HepG2 (cell line): ENCODE measurements around the gene CTNNA1. TPM values are rescaled to one million over a fixed set of nuclear protein-coding genes. Genes with fewer than 3 reads are reported as not detected.

Source experiments
- CBX5 ChIP-seq: sonication (generic); formaldehyde crosslinking; IDR thresholded peaks from 2 replicates; pipeline ENCODE4 v1.4.0; 2020; ENCODE audit warnings: missing genetic modification reagents, borderline replicate concordance
- ETS1 ChIP-seq: sonication (generic); formaldehyde crosslinking; IDR thresholded peaks from 2 replicates; pipeline ENCODE4 v1.4.0; 2020; ENCODE audit warnings: missing genetic modification reagents
- GATAD1 ChIP-seq: IDR thresholded peaks from 2 replicates; pipeline ENCODE4 v1.6.1; 2016; ENCODE audit warnings: missing genetic modification reagents, missing compliant biosample characterization
- HES4 ChIP-seq: sonication (generic); formaldehyde crosslinking; IDR thresholded peaks from 2 replicates; pipeline ENCODE4 v1.9.0; 2021; ENCODE audit warnings: mild to moderate bottlenecking, missing genetic modification reagents, borderline replicate concordance
- HMG20B ChIP-seq: conservative IDR thresholded peaks from 2 replicates; pipeline ENCODE4 v1.6.1; 2016; ENCODE audit warnings: missing genetic modification reagents, missing compliant biosample characterization
- HOMEZ ChIP-seq: IDR thresholded peaks from 2 replicates; pipeline ENCODE4 v1.6.1; 2016; ENCODE audit warnings: low read depth
- KDM2A ChIP-seq: sonication (generic); formaldehyde crosslinking; IDR thresholded peaks from 2 replicates; pipeline ENCODE4 v1.4.0; 2020; ENCODE audit warnings: low read depth, missing genetic modification reagents, borderline replicate concordance
- KLF13 ChIP-seq: sonication (generic); formaldehyde crosslinking; IDR thresholded peaks from 2 replicates; pipeline ENCODE4 v1.4.0; 2020; ENCODE audit warnings: mild to moderate bottlenecking, missing genetic modification reagents
- KLF15 ChIP-seq: sonication (generic); formaldehyde crosslinking; IDR thresholded peaks from 2 replicates; pipeline ENCODE4 v1.8.1; 2023; ENCODE audit warnings: borderline replicate concordance, mild to moderate bottlenecking, inconsistent platforms, missing genetic modification reagents, mixed read lengths
- MATR3 ChIP-seq: sonication (generic); formaldehyde crosslinking; IDR thresholded peaks from 2 replicates; pipeline ENCODE4 v1.4.0; 2020; ENCODE audit warnings: missing genetic modification reagents
- MED13 ChIP-seq: sonication (generic); formaldehyde crosslinking; IDR thresholded peaks from 2 replicates; pipeline ENCODE4 v1.5.0; 2020; ENCODE audit warnings: missing genetic modification reagents
- MLLT10 ChIP-seq: sonication (generic); formaldehyde crosslinking; IDR thresholded peaks from 2 replicates; pipeline ENCODE4 v1.4.0; 2020; ENCODE audit warnings: missing genetic modification reagents
- NFKB2 ChIP-seq: sonication (generic); formaldehyde crosslinking; IDR thresholded peaks from 2 replicates; pipeline ENCODE4 v1.4.0; 2020; ENCODE audit warnings: missing genetic modification reagents, borderline replicate concordance
- NR2F1 ChIP-seq, 2 experiments: fragments of 450-650 bp in 1 of 2; formaldehyde crosslinking in 1 of 2; IDR thresholded peaks; 2 replicates each; pipeline versions ENCODE4 v1.5.0 to v1.6.1; 2016 to 2020; ENCODE audit warnings: mild to moderate bottlenecking in 1 of 2, missing compliant biosample characterization in 1 of 2, missing genetic modification reagents in 1 of 2, moderate library complexity in 1 of 2
- PHF21A ChIP-seq: sonication (generic); formaldehyde crosslinking; IDR thresholded peaks from 2 replicates; pipeline ENCODE4 v1.5.0; 2020; ENCODE audit warnings: mild to moderate bottlenecking, missing genetic modification reagents
- PLRG1 ChIP-seq: fragments of 450-650 bp; conservative IDR thresholded peaks from 2 replicates; pipeline ENCODE4 v1.6.1; 2016
- SOX5 ChIP-seq: IDR thresholded peaks from 2 replicates; pipeline ENCODE4 v1.6.1; 2016; ENCODE audit warnings: borderline replicate concordance
- TEAD3 ChIP-seq: optimal IDR thresholded peaks from 2 replicates; pipeline ENCODE3; 2016; ENCODE audit warnings: borderline replicate concordance
- USF2 ChIP-seq, 2 experiments: sonication (generic) in 1 of 2; formaldehyde crosslinking in 1 of 2; IDR thresholded peaks; 2 replicates each; pipeline versions ENCODE4 v1.5.1 to v1.6.1; 2011 to 2020; ENCODE audit warnings: borderline replicate concordance in 1 of 2, low read depth in 1 of 2, low read length in 1 of 2, mild to moderate bottlenecking in 1 of 2, missing genetic modification reagents in 1 of 2, moderate library complexity in 1 of 2
- ZNF101 ChIP-seq: sonication (generic); formaldehyde crosslinking; IDR thresholded peaks from 2 replicates; pipeline ENCODE4 v1.4.0; 2020; ENCODE audit warnings: mild to moderate bottlenecking, low read depth, missing genetic modification reagents, borderline replicate concordance
- ZNF207 ChIP-seq: fragments of 450-650 bp; IDR thresholded peaks from 2 replicates; pipeline ENCODE4 v1.6.1; 2016; ENCODE audit warnings: antibody characterized with exemption, borderline replicate concordance
- ZNF317 ChIP-seq: sonication (generic); formaldehyde crosslinking; IDR thresholded peaks from 2 replicates; pipeline ENCODE4 v1.5.0; 2020; ENCODE audit warnings: mild to moderate bottlenecking, missing genetic modification reagents
- ZNF430 ChIP-seq: sonication (generic); formaldehyde crosslinking; IDR thresholded peaks from 2 replicates; pipeline ENCODE4 v1.9.0; 2021; ENCODE audit warnings: mild to moderate bottlenecking, missing genetic modification reagents
- ZNF75D ChIP-seq: sonication (generic); formaldehyde crosslinking; IDR thresholded peaks from 2 replicates; pipeline ENCODE4 v1.8.1; 2023; ENCODE audit warnings: missing genetic modification reagents, mild to moderate bottlenecking, borderline replicate concordance
- polyA plus RNA-seq, 8 experiments: library from polyadenylated mRNA; depleted of rRNA in 3 of 8; stranded (reverse) in 7 of 8; unstranded in 1 of 8; fragments of >200 nt; fragmentation: Illumina TruSeq in 4 of 8; extraction: Trizol in 4 of 8; gene quantifications; 2 replicates each; pipeline versions ENCODE4 v1.2.1 to v1.2.3, GENCODE V29; 2011 to 2016; ENCODE audit warnings: low read depth in 4 of 8, missing spikeins in 1 of 8, mixed read lengths in 1 of 8; ENCODE audit not compliant: insufficient read depth in 1 of 8
- total RNA-seq, 5 experiments: library from RNA; depleted of rRNA; stranded (reverse); fragments of >200 nt; fragmentation: Illumina TruSeq; extraction: Trizol; gene quantifications; 2 replicates each; pipeline ENCODE4 v1.2.3, GENCODE V29; 2016; ENCODE audit warnings: low read depth in 1 of 5
- TF ChIP-seq, protein P1 (sequence below): sonication (generic); formaldehyde crosslinking; IDR thresholded peaks from 2 replicates; pipeline ENCODE4 v1.4.0; 2020; ENCODE audit warnings: missing genetic modification reagents, low read depth, mild to moderate bottlenecking, borderline replicate concordance

The CTNNA1 gene
- total and polyA plus RNA-seq, 2 of the 13 experiments (the other 11 are each of a cell fraction or from before 2014, with no cell fraction given): 66.8 to 162 TPM

- TF ChIP-seq KLF13 (CRISPR knock-in tag) (no peak), KLF15 (CRISPR knock-in tag) (no peak), ETS1 (CRISPR knock-in tag) (no peak), HMG20B (CRISPR knock-in tag) (no peak), MATR3 (no peak), PHF21A (peak; percentile 64; the same call in 1 of the 2 replicates), ZNF317 (CRISPR knock-in tag) (no peak; the same call in 1 of the 2 replicates), KDM2A (no peak), MED13 (CRISPR knock-in tag) (no peak), HES4 (CRISPR knock-in tag) (no peak), CBX5 (CRISPR knock-in tag) (no peak), TEAD3 (CRISPR knock-in tag) (no peak), MLLT10 (CRISPR knock-in tag) (no peak), ZNF207 (no peak), USF2 (IDR thresholded peaks at IDR 0.05; ENCODE audit: low read depth, low read length) (no peak), USF2 (CRISPR knock-in tag; IDR thresholded peaks at IDR 0.05; ENCODE audit: borderline replicate concordance) (no peak), GATAD1 (CRISPR knock-in tag) (no peak; the same call in 1 of the 2 replicates), SOX5 (CRISPR knock-in tag) (0 out of 2 replicates have a peak, but pooled peaks have one; percentile 27), PLRG1 (no peak), HOMEZ (CRISPR knock-in tag) (0 out of 2 replicates have a peak, but pooled peaks have one; percentile 40), NR2F1 (CRISPR knock-in tag; IDR thresholded peaks at IDR 0.05) (no peak), ZNF101 (CRISPR knock-in tag) (no peak), ZNF75D (CRISPR knock-in tag) (no peak), NFKB2 (CRISPR knock-in tag) (no peak), ZNF430 (CRISPR knock-in tag) (peak; percentile 32; the same call in 1 of the 2 replicates)
- TF ChIP-seq, protein P1, sequence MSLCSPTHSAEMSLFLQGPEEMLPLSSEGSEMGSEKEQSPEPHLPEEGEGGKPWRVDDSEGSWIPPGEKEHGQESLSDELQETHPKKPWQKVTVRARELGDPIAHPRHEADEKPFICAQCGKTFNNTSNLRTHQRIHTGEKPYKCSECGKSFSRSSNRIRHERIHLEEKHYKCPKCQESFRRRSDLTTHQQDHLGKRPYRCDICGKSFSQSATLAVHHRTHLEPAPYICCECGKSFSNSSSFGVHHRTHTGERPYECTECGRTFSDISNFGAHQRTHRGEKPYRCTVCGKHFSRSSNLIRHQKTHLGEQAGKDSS: no peak
Observed at GRCh38 chr5:138725818-138726416, 27.3 kb upstream of the CTNNA1 start (continued).
